ENCODE data around the gene TOLLIP. TPM values are rescaled to one million over a fixed set of nuclear protein-coding genes. Genes with fewer than 3 reads are reported as not detected.

The TOLLIP gene
- total RNA-seq, 1 experiment from 2014 or later: 32.3 TPM

- no peak for TF ChIP-seq MLX (CRISPR knock-in tag; IDR thresholded peaks at IDR 0.05)
- TF ChIP-seq ZNF138 (CRISPR knock-in tag; conservative IDR thresholded peaks at IDR 0.05): no peak
- TF ChIP-seq SMAD3 (CRISPR knock-in tag; IDR thresholded peaks at IDR 0.05; ENCODE audit: borderline replicate concordance): no peak
- TF ChIP-seq FOXP1 (CRISPR knock-in tag; IDR thresholded peaks at IDR 0.05; ENCODE audit: borderline replicate concordance): no peak
- no peak for TF ChIP-seq USF2 (CRISPR knock-in tag; IDR thresholded peaks at IDR 0.05)
- TF ChIP-seq AR (CRISPR knock-in tag; IDR thresholded peaks at IDR 0.05): no peak
- TF ChIP-seq ZNF425 (CRISPR knock-in tag; conservative IDR thresholded peaks at IDR 0.05): no peak
- no peak for TF ChIP-seq STAT6 (CRISPR knock-in tag; conservative IDR thresholded peaks at IDR 0.05; ENCODE audit: low read depth)
- TF ChIP-seq ZNF219 (CRISPR knock-in tag; IDR thresholded peaks at IDR 0.05; ENCODE audit: borderline replicate concordance): no peak
- no peak for TF ChIP-seq ATF1 (CRISPR knock-in tag; IDR thresholded peaks at IDR 0.05)
- TF ChIP-seq IRF1 (CRISPR knock-in tag; IDR thresholded peaks at IDR 0.05): no peak
- no peak for TF ChIP-seq ATF3 (CRISPR knock-in tag; conservative IDR thresholded peaks at IDR 0.05)
Observed at GRCh38 chr11:1277936-1278512, 31.4 kb downstream of the TOLLIP start (continued).

- Mint-ChIP-seq H3K36me3 (peaks cover 19% of the 10 kb centered on the region), H3K4me3 (no peak overlapping the region), H3K27ac (peak overlapping the region; percentile 83), H3K9me3 (no peaks in the 10 kb centered on the region), H3K4me1 (peaks cover 3% of the 10 kb centered on the region), H3K27me3 (ENCODE audit: low read depth) (no peaks in the 10 kb centered on the region)
- POLR2A ChIA-PET: no interaction called here
- CTCF ChIA-PET: no interaction called here
- DNase-seq (ENCODE audit: low spot score) (no peak), ATAC-seq (no peak)
- no peak for TF ChIP-seq ETV6 (CRISPR knock-in tag; IDR thresholded peaks at IDR 0.05)
- TF ChIP-seq PREB (CRISPR knock-in tag; IDR thresholded peaks at IDR 0.05; ENCODE audit: borderline replicate concordance): no peak
- no peak for TF ChIP-seq ZNF232 (CRISPR knock-in tag; IDR thresholded peaks at IDR 0.05)
- no peak for TF ChIP-seq FOXJ3 (CRISPR knock-in tag; IDR thresholded peaks at IDR 0.05; ENCODE audit: borderline replicate concordance)
- no peak for TF ChIP-seq SOX15 (CRISPR knock-in tag; IDR thresholded peaks at IDR 0.05)
Observed at GRCh38 chr11:1276866-1277615, 32.4 kb downstream of the TOLLIP start.

All from WTC11 (cell line).